NCI-H345 treated with DMSO at 0.1 percent for 48 hours (cell line): ENCODE measurements around the gene SLC26A5.
"Not testable (repeated sequence)": the region's sequence is repeated elsewhere in the genome, so short reads cannot be mapped to it uniquely, and the experiment has no call there.

Source experiments
- DNase-seq: peaks from one replicate; lab custom pipeline; 2025; ENCODE audit not compliant: unreplicated experiment; lab: John Stamatoyannopoulos, UW

SLC26A5 gene

GRCh38 chr7:103405789-103406613, 40.0 kb downstream of the SLC26A5 start:
- DNase-seq = not testable (repeated sequence)

DNA sequence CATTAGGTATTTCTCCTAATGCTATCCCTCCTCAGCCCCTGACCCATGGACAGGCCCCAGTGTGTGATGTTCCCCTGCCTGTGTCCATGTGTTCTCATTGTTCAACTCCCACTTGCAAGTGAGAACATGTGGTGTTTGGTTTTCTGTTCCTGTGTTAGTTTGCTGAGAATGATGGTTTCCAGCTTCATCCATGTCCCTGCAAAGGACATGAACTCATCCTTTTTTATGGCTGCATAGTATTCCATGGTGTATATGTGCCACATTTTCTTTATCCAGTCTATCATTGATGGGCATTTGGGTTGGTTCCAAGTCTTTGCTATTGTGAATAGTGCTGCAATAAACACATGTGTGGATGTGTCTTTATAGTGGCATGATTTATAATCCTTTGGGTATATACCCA, 46.3 kb downstream of the SLC26A5 start:
- not testable (repeated sequence) for DNase-seq

- DNase-seq = no peak
Observed at GRCh38 chr7:103398483-103399127, 47.4 kb downstream of the SLC26A5 start.

DNA sequence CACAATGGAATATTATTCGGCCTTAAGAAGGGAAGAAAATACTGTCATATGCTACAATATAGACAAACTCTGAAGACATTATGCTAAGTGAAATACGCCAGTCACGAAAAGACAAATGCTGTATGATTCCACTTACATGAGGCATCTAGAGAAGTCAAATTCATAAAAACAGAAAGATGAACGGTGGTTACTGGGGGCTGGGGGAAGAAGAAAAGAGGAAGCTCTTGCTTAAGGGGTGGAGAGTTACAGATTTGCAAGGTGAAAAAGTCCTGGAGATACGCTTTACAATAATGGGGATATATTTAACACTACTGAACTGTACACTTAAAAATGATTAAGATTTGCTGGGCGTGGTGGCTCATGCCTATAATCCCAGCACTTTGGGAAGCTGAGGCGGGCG, 49.5 kb downstream of the SLC26A5 start:
- DNase-seq = no peak

GRCh38 chr7:103395071-103395470, 50.9 kb downstream of the SLC26A5 start:
- no peak for DNase-seq

DNA sequence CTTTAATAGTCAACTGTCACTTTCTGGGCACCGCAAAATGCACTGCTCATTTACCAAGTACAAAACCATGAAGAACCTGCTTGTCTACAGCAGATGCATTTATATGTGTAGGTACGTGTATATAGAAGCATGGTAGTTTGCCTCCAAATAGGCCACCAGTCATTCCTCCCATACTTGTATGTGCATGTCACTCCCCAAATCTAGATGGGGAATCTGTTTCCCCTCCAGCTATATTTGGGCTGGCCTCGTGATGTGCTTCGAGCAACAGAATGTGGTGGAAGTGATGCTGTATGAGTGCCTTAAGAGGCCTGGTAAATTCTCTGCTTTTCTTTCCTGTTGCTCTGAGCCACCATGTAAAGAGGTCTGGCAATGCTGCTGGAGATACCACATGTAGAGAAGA, 51.4 kb downstream of the SLC26A5 start:
- DNase-seq = no peak

GRCh38 chr7:103391976-103392375, 54.0 kb downstream of the SLC26A5 start:
- DNase-seq = no peak

- no peak for DNase-seq
Observed at GRCh38 chr7:103391150-103391549, 54.9 kb downstream of the SLC26A5 start.

DNA sequence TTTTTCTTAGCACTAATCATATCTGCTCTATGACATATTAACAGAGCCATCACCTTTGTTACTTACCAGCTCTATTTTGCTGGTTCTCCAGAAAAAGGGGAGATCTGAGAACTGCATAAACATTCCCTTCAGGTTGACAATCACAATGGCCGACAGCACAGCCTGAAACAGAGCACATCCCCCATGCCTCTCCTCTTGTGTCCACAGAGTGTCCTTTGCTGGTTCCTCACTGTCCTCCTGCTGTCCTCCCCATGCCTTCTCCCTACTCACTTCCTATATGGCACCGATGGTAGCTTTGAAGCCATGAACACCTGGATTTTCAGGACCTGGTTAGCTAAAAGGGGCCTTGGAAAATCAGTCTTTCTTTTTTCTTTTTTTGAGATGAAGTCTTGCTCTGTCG, 56.7 kb downstream of the SLC26A5 start:
- no peak for DNase-seq

DNA sequence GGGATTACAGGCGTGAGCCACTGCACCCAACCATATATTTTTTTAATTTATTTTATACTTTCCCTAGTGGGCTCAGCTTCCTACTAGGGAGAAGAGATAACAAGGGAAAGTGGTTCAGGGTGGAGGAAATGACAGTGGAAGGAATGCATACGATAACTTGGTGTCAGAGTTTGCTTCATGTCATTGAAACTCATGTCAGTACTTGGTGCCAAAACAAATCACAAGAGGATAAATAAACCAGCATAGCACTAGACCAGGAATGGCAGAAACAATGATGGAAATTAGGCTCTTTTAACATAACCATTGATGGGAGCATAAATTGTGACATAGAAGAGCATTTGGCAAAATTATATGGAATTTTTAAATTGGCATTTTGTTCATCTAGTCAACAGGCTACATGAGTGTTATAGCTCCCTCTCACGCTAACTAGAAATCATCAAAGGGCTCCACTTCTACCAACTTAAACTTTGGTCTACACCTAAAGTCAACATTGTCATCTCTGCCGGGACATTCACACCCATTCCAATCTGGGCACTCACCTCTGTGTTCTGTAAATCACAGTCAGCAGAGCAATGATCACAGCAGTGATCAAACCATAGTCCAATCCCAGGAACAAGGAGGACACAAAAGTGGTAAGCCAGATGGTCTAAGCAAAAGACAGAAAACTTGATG, 57.4 kb downstream of the SLC26A5 start:
- no peak for DNase-seq

GRCh38 chr7:103387242-103387641, 58.8 kb downstream of the SLC26A5 start:
- no peak for DNase-seq

DNA sequence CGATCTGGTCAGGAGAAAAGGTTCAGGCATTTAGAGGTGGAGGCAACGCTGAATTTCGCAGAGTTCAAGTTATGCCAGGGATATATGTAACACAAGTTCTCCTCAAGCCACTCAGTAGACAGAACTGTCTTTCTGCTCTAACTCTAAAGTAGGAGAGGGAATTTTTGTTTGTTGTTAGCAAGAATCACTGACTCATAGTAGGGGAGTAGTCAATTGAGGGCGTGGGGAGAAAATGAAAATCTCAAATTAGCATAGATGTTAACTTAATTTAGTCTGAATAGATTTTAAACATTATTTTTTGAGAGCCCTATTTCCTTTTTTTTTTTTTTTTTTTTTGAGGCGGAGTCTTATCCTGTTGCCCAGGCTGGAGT, 64.0 kb downstream of the SLC26A5 start:
- no peak for DNase-seq

GRCh38 chr7:103381280-103382031, 64.6 kb downstream of the SLC26A5 start:
- DNase-seq = no peak

DNA sequence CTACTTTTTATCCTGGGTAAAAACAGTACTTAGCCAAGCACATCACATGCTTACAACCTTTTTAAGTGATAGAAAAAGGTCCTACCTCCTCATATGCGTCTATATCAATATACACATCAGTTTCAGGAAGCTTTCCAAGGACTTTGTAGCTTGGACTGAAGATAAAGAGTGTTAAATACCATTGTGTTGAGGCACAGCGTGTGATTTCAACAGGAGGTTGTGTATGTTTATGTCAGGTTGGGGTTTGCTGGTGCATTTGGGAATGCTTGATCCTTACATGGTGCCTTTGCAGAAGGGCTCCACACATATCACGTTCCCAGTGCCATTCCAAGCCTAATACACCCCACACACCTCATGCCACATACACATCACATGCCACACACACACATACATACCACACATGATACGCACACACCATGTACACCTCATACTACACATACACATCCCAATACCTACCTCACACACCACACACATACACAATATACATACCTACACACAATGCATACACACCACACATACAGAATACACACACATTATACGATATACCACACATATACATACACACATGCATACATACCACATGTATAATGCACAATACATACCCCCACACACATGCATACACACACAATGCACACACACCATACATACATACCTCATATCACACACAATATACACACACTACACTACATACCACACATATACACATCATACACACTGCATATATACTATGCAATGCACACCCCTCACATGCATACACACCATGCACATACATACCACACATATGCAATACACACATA, 65.4 kb downstream of the SLC26A5 start:
- DNase-seq = no peak

DNA sequence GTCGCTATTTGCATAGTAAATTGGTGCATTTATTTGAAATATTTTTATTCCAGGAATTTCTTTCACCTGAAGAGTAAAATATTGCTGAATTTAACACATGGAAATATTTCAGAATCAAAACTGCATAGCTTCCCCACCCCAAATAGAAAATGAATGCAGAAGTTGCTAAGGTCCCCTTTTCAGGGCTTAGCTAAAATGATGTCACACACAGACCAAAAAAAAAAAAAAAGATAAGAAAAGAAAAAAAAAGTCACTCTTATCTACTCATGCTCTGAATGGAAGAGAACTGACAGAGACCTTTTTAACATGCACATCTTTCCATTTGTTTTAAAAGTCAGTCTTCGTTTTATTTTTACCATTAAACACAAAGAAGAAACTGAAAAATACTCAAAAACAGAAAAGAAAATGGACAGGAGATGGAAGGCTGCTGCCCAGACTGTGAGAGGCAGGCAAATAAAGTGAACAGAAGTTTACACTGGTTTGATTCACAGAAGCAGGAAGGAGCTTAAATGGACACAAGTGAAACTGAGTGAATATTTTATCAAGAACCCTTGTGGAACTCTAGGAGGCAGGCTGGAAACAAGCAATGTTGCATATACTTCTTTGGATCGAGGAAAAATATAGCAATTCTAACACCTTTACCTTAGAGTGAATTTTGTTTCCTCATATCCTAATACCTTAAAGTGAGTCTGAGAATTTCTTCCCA, 66.6 kb downstream of the SLC26A5 start:
- no peak for DNase-seq

DNA sequence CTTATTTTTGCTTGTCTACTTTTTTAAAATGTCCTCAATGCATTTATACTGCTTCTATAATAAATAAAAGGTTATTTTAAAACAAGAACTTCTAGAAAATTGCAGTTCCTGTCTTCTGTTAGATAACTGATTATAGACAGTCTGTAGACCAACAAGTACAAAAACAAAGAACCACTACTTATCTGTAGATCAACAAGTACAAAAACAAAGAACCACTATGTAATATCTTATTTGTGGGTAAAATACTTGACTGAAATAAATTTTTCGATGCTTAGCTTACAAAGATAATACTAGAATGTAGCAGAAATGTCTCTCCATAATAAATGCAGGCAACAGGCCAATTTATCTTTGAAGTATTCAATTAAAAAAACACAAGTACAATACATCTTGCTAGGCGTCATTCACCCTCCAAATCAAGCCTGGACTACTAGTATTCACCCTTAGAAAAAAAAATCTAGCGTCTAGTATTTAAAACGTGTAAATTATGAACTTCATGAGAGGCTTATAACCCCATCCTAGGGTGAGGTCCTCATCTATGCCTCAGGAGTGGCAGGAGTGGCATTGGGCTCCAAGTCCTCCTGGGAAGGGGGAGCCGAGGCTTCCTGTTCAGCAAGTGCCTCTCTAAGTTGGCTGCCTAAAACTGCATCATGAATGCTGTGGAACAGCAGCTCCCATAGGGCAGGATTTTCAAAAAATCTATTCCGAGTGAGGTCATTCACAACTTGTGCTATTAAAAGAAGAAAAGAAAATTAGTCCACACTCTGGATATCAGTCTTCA, 72.0 kb downstream of the SLC26A5 start:
- no peak for DNase-seq

DNA sequence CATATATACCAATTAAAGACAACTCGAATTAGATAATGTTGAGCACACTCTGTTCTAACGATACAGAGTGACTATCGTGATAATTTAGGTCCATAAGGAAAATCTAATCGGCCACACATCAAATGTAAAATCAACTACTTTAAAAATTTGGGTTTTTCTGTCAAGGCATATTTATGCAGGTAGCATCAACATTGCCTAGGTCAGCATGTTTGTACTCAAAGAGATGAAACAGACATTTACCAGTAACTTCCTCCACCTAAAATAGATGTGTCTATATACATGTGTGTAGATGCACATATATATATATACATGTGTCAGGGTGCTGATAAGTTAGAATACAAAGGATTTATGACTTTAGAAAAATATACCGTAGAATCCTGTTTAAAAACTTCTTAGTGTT, 76.6 kb downstream of the SLC26A5 start:
- DNase-seq = no peak

GRCh38 chr7:103349805-103350204, 96.2 kb downstream of the SLC26A5 start:
- no peak for DNase-seq

DNA sequence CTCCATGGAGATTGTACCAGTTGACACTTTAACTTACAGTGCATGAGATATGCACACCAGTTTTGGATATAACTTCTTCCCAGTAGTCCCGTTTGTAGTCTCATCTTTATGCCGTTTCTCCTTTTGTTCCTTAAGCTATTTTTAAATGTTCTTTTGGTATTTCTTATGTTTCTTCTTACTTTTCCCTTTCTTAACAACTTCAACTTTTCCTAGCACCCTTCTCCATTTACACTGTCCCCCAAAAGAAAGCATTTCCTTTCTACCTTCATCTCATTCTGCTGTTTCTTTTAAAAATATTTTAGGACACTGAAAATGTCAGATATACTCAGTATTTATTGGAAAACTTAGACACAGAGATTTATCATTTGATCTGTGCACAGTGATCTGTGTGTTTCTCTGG, 97.0 kb downstream of the SLC26A5 start:
- DNase-seq = no peak
